ENCODE measurements around the gene NOX3.

NOX3 gene

GRCh38 chr6:155378724-155379123, 76.9 kb downstream of the NOX3 start:
- Histone ChIP-seq H3K4me2 (ENCODE audit: low read length) (no peak overlapping the region), H2BK12ac (ENCODE audit: low read length) (no peak overlapping the region), H3K9ac (ENCODE audit: low read length) (no peak overlapping the region), H3K36me3 (ENCODE audit: control insufficient read depth in 1 of 2, insufficient read depth in 2 of 2, low read length in 2 of 2) (no peaks in the 10 kb centered on the region), H4K8ac (ENCODE audit: low read depth, low read length) (no peak overlapping the region), H4K91ac (ENCODE audit: low read depth, low read length) (no peak overlapping the region), H3K79me2 (ENCODE audit: control insufficient read depth, insufficient read depth, low read length, poor library complexity) (no peaks in the 10 kb centered on the region), H2AK5ac (ENCODE audit: low read length) (no peak overlapping the region), H3K18ac (ENCODE audit: low read length) (no peak overlapping the region), H2BK120ac (ENCODE audit: insufficient read depth, low read length, poor library complexity) (no peak overlapping the region), H3K4ac (ENCODE audit: low read depth, low read length) (no peak overlapping the region), H3K9me3 (ENCODE audit: insufficient read depth, low read depth, low read length) (no peaks in the 10 kb centered on the region), H3K27me3 (ENCODE audit: insufficient read depth, low read length) (no peaks in the 10 kb centered on the region), H3K4me1 (ENCODE audit: control insufficient read depth in 1 of 2, insufficient read depth in 2 of 2, low read length in 2 of 2) (no peaks in the 10 kb centered on the region), H2BK5ac (ENCODE audit: low read depth, low read length, poor library complexity) (no peak overlapping the region), H3K4me3 (ENCODE audit: low read depth, low read length) (no peak overlapping the region), H2AFZ (ENCODE audit: insufficient read depth, low read length, poor library complexity) (no peak overlapping the region), H3K27ac (ENCODE audit: low read depth, low read length) (no peak overlapping the region), H3K23ac (ENCODE audit: low read length) (no peak overlapping the region), H3K14ac (ENCODE audit: low read length) (no peak overlapping the region), H3K79me1 (ENCODE audit: low read length) (no peaks in the 10 kb centered on the region), H4K12ac (ENCODE audit: low read depth, low read length) (no peak overlapping the region)
- no peak for DNase-seq
- no CpG with 5 or more reads among the region's 3 CpGs for WGBS (ENCODE audit: extremely low coverage, insufficient coverage, insufficient read length)

- Histone ChIP-seq H3K9ac (ENCODE audit: low read length) (no peak overlapping the region), H3K4me2 (ENCODE audit: low read length) (no peak overlapping the region), H4K8ac (ENCODE audit: low read depth, low read length) (no peak overlapping the region), H3K18ac (ENCODE audit: low read length) (no peak overlapping the region), H4K12ac (ENCODE audit: low read depth, low read length) (no peak overlapping the region), H3K23ac (ENCODE audit: low read length) (no peak overlapping the region), H3K79me1 (ENCODE audit: low read length) (no peaks in the 10 kb centered on the region), H3K4me3 (ENCODE audit: low read depth, low read length) (no peak overlapping the region), H3K79me2 (ENCODE audit: control insufficient read depth, insufficient read depth, low read length, poor library complexity) (no peaks in the 10 kb centered on the region), H3K4me1 (ENCODE audit: control insufficient read depth in 1 of 2, insufficient read depth in 2 of 2, low read length in 2 of 2) (no peaks in the 10 kb centered on the region), H3K4ac (ENCODE audit: low read depth, low read length) (no peak overlapping the region), H3K14ac (ENCODE audit: low read length) (no peak overlapping the region), H2AK5ac (ENCODE audit: low read length) (no peak overlapping the region), H3K27ac (ENCODE audit: low read depth, low read length) (no peak overlapping the region), H3K36me3 (ENCODE audit: control insufficient read depth in 1 of 2, insufficient read depth in 2 of 2, low read length in 2 of 2) (no peaks in the 10 kb centered on the region), H3K9me3 (ENCODE audit: insufficient read depth, low read depth, low read length) (no peaks in the 10 kb centered on the region), H2AFZ (ENCODE audit: insufficient read depth, low read length, poor library complexity) (no peak overlapping the region), H2BK5ac (ENCODE audit: low read depth, low read length, poor library complexity) (no peak overlapping the region), H2BK120ac (ENCODE audit: insufficient read depth, low read length, poor library complexity) (no peak overlapping the region), H2BK12ac (ENCODE audit: low read length) (no peak overlapping the region), H4K91ac (ENCODE audit: low read depth, low read length) (no peak overlapping the region), H3K27me3 (ENCODE audit: insufficient read depth, low read length) (no peaks in the 10 kb centered on the region)
- DNase-seq: no peak
These were observed 77.4 kb downstream of the NOX3 start for GRCh38 chr6:155378276-155378675.

GRCh38 chr6:155377061-155377460, 78.6 kb downstream of the NOX3 start:
- DNase-seq: no peak
- no peaks in the 10 kb centered on the region for H3K36me3 ChIP-seq (ENCODE audit: control insufficient read depth in 1 of 2, insufficient read depth in 2 of 2, low read length in 2 of 2)
- H3K4me2 ChIP-seq (ENCODE audit: low read length): no peak overlapping the region
- H3K27me3 ChIP-seq (ENCODE audit: insufficient read depth, low read length): no peaks in the 10 kb centered on the region
- H3K14ac ChIP-seq (ENCODE audit: low read length): no peak overlapping the region
- H3K9me3 ChIP-seq (ENCODE audit: insufficient read depth, low read depth, low read length): no peaks in the 10 kb centered on the region
- H3K9ac ChIP-seq (ENCODE audit: low read length): no peak overlapping the region
- no CpG with 5 or more reads among the region's 1 CpG for WGBS (ENCODE audit: extremely low coverage, insufficient coverage, insufficient read length)
- H3K79me2 ChIP-seq (ENCODE audit: control insufficient read depth, insufficient read depth, low read length, poor library complexity): no peaks in the 10 kb centered on the region
- H2BK5ac ChIP-seq (ENCODE audit: low read depth, low read length, poor library complexity): no peak overlapping the region
- no peak overlapping the region for H2BK12ac ChIP-seq (ENCODE audit: low read length)
- no peak overlapping the region for H3K18ac ChIP-seq (ENCODE audit: low read length)
- H3K4me1 ChIP-seq (ENCODE audit: control insufficient read depth in 1 of 2, insufficient read depth in 2 of 2, low read length in 2 of 2): no peaks in the 10 kb centered on the region
- no peak overlapping the region for H3K4me3 ChIP-seq (ENCODE audit: low read depth, low read length)
- H2BK120ac ChIP-seq (ENCODE audit: insufficient read depth, low read length, poor library complexity): no peak overlapping the region
- no peak overlapping the region for H2AFZ ChIP-seq (ENCODE audit: insufficient read depth, low read length, poor library complexity)
- no peak overlapping the region for H2AK5ac ChIP-seq (ENCODE audit: low read length)
- no peak overlapping the region for H4K8ac ChIP-seq (ENCODE audit: low read depth, low read length)
- H4K12ac ChIP-seq (ENCODE audit: low read depth, low read length): no peak overlapping the region
- H3K23ac ChIP-seq (ENCODE audit: low read length): no peak overlapping the region
- no peak overlapping the region for H4K91ac ChIP-seq (ENCODE audit: low read depth, low read length)
- H3K27ac ChIP-seq (ENCODE audit: low read depth, low read length): no peak overlapping the region
- H3K79me1 ChIP-seq (ENCODE audit: low read length): no peaks in the 10 kb centered on the region
- no peak overlapping the region for H3K4ac ChIP-seq (ENCODE audit: low read depth, low read length)

GRCh38 chr6:155375801-155376200, 79.8 kb downstream of the NOX3 start:
- H3K18ac ChIP-seq (ENCODE audit: low read length): no peak overlapping the region
- H3K27me3 ChIP-seq (ENCODE audit: insufficient read depth, low read length): no peaks in the 10 kb centered on the region
- H3K36me3 ChIP-seq (ENCODE audit: control insufficient read depth in 1 of 2, insufficient read depth in 2 of 2, low read length in 2 of 2): no peaks in the 10 kb centered on the region
- H3K14ac ChIP-seq (ENCODE audit: low read length): no peak overlapping the region
- no peak overlapping the region for H4K8ac ChIP-seq (ENCODE audit: low read depth, low read length)
- H2BK5ac ChIP-seq (ENCODE audit: low read depth, low read length, poor library complexity): no peak overlapping the region
- no CpG with 5 or more reads among the region's 2 CpGs for WGBS (ENCODE audit: extremely low coverage, insufficient coverage, insufficient read length)
- H2AK5ac ChIP-seq (ENCODE audit: low read length): no peak overlapping the region
- no peak overlapping the region for H3K9ac ChIP-seq (ENCODE audit: low read length)
- no peak overlapping the region for H2BK12ac ChIP-seq (ENCODE audit: low read length)
- no peaks in the 10 kb centered on the region for H3K79me2 ChIP-seq (ENCODE audit: control insufficient read depth, insufficient read depth, low read length, poor library complexity)
- no peaks in the 10 kb centered on the region for H3K79me1 ChIP-seq (ENCODE audit: low read length)
- DNase-seq: no peak
- H3K27ac ChIP-seq (ENCODE audit: low read depth, low read length): no peak overlapping the region
- H3K4me3 ChIP-seq (ENCODE audit: low read depth, low read length): no peak overlapping the region
- H2BK120ac ChIP-seq (ENCODE audit: insufficient read depth, low read length, poor library complexity): no peak overlapping the region
- no peak overlapping the region for H3K4me2 ChIP-seq (ENCODE audit: low read length)
- H3K9me3 ChIP-seq (ENCODE audit: insufficient read depth, low read depth, low read length): no peaks in the 10 kb centered on the region
- no peak overlapping the region for H4K91ac ChIP-seq (ENCODE audit: low read depth, low read length)
- no peaks in the 10 kb centered on the region for H3K4me1 ChIP-seq (ENCODE audit: control insufficient read depth in 1 of 2, insufficient read depth in 2 of 2, low read length in 2 of 2)
- no peak overlapping the region for H2AFZ ChIP-seq (ENCODE audit: insufficient read depth, low read length, poor library complexity)
- no peak overlapping the region for H4K12ac ChIP-seq (ENCODE audit: low read depth, low read length)
- H3K4ac ChIP-seq (ENCODE audit: low read depth, low read length): no peak overlapping the region
- H3K23ac ChIP-seq (ENCODE audit: low read length): no peak overlapping the region

- Histone ChIP-seq H3K18ac (ENCODE audit: low read length) (no peak overlapping the region), H3K14ac (ENCODE audit: low read length) (no peak overlapping the region), H2BK120ac (ENCODE audit: insufficient read depth, low read length, poor library complexity) (no peak overlapping the region), H2AK5ac (ENCODE audit: low read length) (no peak overlapping the region), H4K12ac (ENCODE audit: low read depth, low read length) (no peak overlapping the region), H3K4me1 (ENCODE audit: control insufficient read depth in 1 of 2, insufficient read depth in 2 of 2, low read length in 2 of 2) (no peaks in the 10 kb centered on the region), H3K79me1 (ENCODE audit: low read length) (no peaks in the 10 kb centered on the region), H3K4me2 (ENCODE audit: low read length) (no peak overlapping the region), H3K23ac (ENCODE audit: low read length) (no peak overlapping the region), H3K4ac (ENCODE audit: low read depth, low read length) (no peak overlapping the region), H2BK5ac (ENCODE audit: low read depth, low read length, poor library complexity) (no peak overlapping the region), H2BK12ac (ENCODE audit: low read length) (no peak overlapping the region), H3K4me3 (ENCODE audit: low read depth, low read length) (no peak overlapping the region), H3K36me3 (ENCODE audit: control insufficient read depth in 1 of 2, insufficient read depth in 2 of 2, low read length in 2 of 2) (no peaks in the 10 kb centered on the region), H4K8ac (ENCODE audit: low read depth, low read length) (no peak overlapping the region), H2AFZ (ENCODE audit: insufficient read depth, low read length, poor library complexity) (no peak overlapping the region), H3K9ac (ENCODE audit: low read length) (no peak overlapping the region), H4K91ac (ENCODE audit: low read depth, low read length) (no peak overlapping the region), H3K27me3 (ENCODE audit: insufficient read depth, low read length) (no peaks in the 10 kb centered on the region), H3K27ac (ENCODE audit: low read depth, low read length) (no peak overlapping the region), H3K9me3 (ENCODE audit: insufficient read depth, low read depth, low read length) (no peaks in the 10 kb centered on the region), H3K79me2 (ENCODE audit: control insufficient read depth, insufficient read depth, low read length, poor library complexity) (no peaks in the 10 kb centered on the region)
- no peak for DNase-seq
- WGBS (ENCODE audit: extremely low coverage, insufficient coverage, insufficient read length): no CpG with 5 or more reads among the region's 2 CpGs
These were observed 81.0 kb downstream of the NOX3 start for GRCh38 chr6:155374681-155375080.

Measured in trophoblast cell (in vitro differentiated cells and primary cell).